Central memory CD8-positive, alpha-beta T cell (primary cell): ENCODE results near the gene SLC51A.
"Not testable (repeated sequence)": the region's sequence is repeated elsewhere in the genome, so short reads cannot be mapped to it uniquely, and the experiment has no call there.

Source experiments
- ATAC-seq: fragments of 150-1000 bp; cut with Tn5 transposase; replicated peaks from 2 replicates; pipeline ENCODE4 v1.10.0; 2022; ENCODE audit warnings: mild to moderate bottlenecking, moderate FRiP score, moderate number of reproducible peaks; ENCODE audit not compliant: poor library complexity, severe bottlenecking; ENCODE audit errors: extremely low read depth
- DNase-seq, 2 donors: peaks; one replicate each; pipeline ENCODE4 v3.0.0; 2021; ENCODE audit warnings: low spot score in 2 of 2
- H3K27ac Mint-ChIP-seq: one replicate; pipeline ENCODE4 v1.8.0; 2022; ENCODE audit warnings: low read depth, mild to moderate bottlenecking, moderate library complexity, mixed read lengths
- H3K27me3 Mint-ChIP-seq: one replicate; pipeline ENCODE4 v1.8.0; 2022; ENCODE audit warnings: mixed read lengths
- H3K36me3 Mint-ChIP-seq: one replicate; pipeline ENCODE4 v1.8.0; 2022; ENCODE audit warnings: mild to moderate bottlenecking, moderate library complexity, mixed read lengths; ENCODE audit not compliant: insufficient read depth
- H3K4me1 Mint-ChIP-seq: one replicate; pipeline ENCODE4 v1.8.0; 2022; ENCODE audit warnings: mixed read lengths
- H3K4me3 Mint-ChIP-seq: one replicate; pipeline ENCODE4 v1.8.0; 2022; ENCODE audit warnings: mild to moderate bottlenecking, moderate library complexity, mixed read lengths
- H3K9me3 Mint-ChIP-seq: one replicate; pipeline ENCODE4 v1.8.0; 2022; ENCODE audit warnings: mixed read lengths

SLC51A gene

GRCh38 chr3:196197524-196197923 is 18.8 kb upstream of the SLC51A start:
- H3K27me3 Mint-ChIP-seq = no peaks in the 10 kb centered on the region
- H3K9me3 Mint-ChIP-seq = no peaks in the 10 kb centered on the region
- H3K4me3 Mint-ChIP-seq = no peak overlapping the region
- H3K4me1 Mint-ChIP-seq = peaks cover 14% of the 10 kb centered on the region
- no peak overlapping the region for H3K27ac Mint-ChIP-seq
- peaks cover 3% of the 10 kb centered on the region for H3K36me3 Mint-ChIP-seq
- ATAC-seq (no peak), DNase-seq (no peak)

GRCh38 chr3:196198081-196198675 is 18.2 kb upstream of the SLC51A start:
- H3K27me3 Mint-ChIP-seq = no peaks in the 10 kb centered on the region
- DNase-seq (no peak), ATAC-seq (no peak)
- no peaks in the 10 kb centered on the region for H3K9me3 Mint-ChIP-seq
- no peak overlapping the region for H3K4me3 Mint-ChIP-seq
- H3K36me3 Mint-ChIP-seq = peaks cover 1% of the 10 kb centered on the region
- H3K4me1 Mint-ChIP-seq = peaks cover 8% of the 10 kb centered on the region
- no peak overlapping the region for H3K27ac Mint-ChIP-seq

- ATAC-seq = no peak
- no peak overlapping the region for H3K27ac Mint-ChIP-seq
- H3K36me3 Mint-ChIP-seq = peaks cover 1% of the 10 kb centered on the region
- peaks cover 5% of the 10 kb centered on the region for H3K4me1 Mint-ChIP-seq
- no peak overlapping the region for H3K4me3 Mint-ChIP-seq
- no peaks in the 10 kb centered on the region for H3K27me3 Mint-ChIP-seq
- no peak for DNase-seq
- no peaks in the 10 kb centered on the region for H3K9me3 Mint-ChIP-seq
Measured at GRCh38 chr3:196198771-196199753, 17.3 kb upstream of the SLC51A start.

GRCh38 chr3:196202516-196202970 is 13.8 kb upstream of the SLC51A start:
- Mint-ChIP-seq H3K4me1 (peaks cover 6% of the 10 kb centered on the region), H3K9me3 (no peaks in the 10 kb centered on the region), H3K36me3 (peaks cover 3% of the 10 kb centered on the region), H3K4me3 (no peak overlapping the region), H3K27ac (peak overlapping the region; percentile 66), H3K27me3 (no peaks in the 10 kb centered on the region)
- ATAC-seq (no peak), DNase-seq (no peak)

- DNase-seq (no peak), ATAC-seq (no peak)
- Mint-ChIP-seq H3K9me3 (no peaks in the 10 kb centered on the region), H3K27ac (no peak overlapping the region), H3K36me3 (peaks cover 5% of the 10 kb centered on the region), H3K27me3 (no peaks in the 10 kb centered on the region), H3K4me1 (peaks cover 18% of the 10 kb centered on the region), H3K4me3 (no peak overlapping the region)
Measured at GRCh38 chr3:196203846-196204245, 12.5 kb upstream of the SLC51A start.

- not testable (repeated sequence) for H3K27ac Mint-ChIP-seq, H3K4me3 Mint-ChIP-seq, H3K27me3 Mint-ChIP-seq, DNase-seq, ATAC-seq, H3K9me3 Mint-ChIP-seq, H3K36me3 Mint-ChIP-seq
- H3K4me1 Mint-ChIP-seq = peaks cover 18% of the 10 kb centered on the region
Measured at GRCh38 chr3:196205442-196206205, 10.7 kb upstream of the SLC51A start.

- peaks cover 18% of the 10 kb centered on the region for H3K4me1 Mint-ChIP-seq
- H3K27me3 Mint-ChIP-seq = no peaks in the 10 kb centered on the region
- DNase-seq = no peak
- no peaks in the 10 kb centered on the region for H3K9me3 Mint-ChIP-seq
- peak; percentile 10 for ATAC-seq
- peaks cover 8% of the 10 kb centered on the region for H3K36me3 Mint-ChIP-seq
- H3K4me3 Mint-ChIP-seq = peak overlapping the region; percentile 82
- peak overlapping the region; percentile 57 for H3K27ac Mint-ChIP-seq
Measured at GRCh38 chr3:196207159-196207832, 9.0 kb upstream of the SLC51A start.

- Mint-ChIP-seq H3K36me3 (peaks cover 8% of the 10 kb centered on the region), H3K27me3 (no peaks in the 10 kb centered on the region), H3K27ac (no peak overlapping the region), H3K9me3 (no peaks in the 10 kb centered on the region), H3K4me3 (peak overlapping the region; percentile 82), H3K4me1 (peaks cover 18% of the 10 kb centered on the region)
- ATAC-seq (peak; percentile 45), DNase-seq (no peak)
Measured at GRCh38 chr3:196207833-196208607, 8.3 kb upstream of the SLC51A start.

GRCh38 chr3:196208942-196209695 is 7.2 kb upstream of the SLC51A start:
- Mint-ChIP-seq H3K27ac (no peak overlapping the region), H3K9me3 (no peaks in the 10 kb centered on the region), H3K4me3 (peak overlapping the region; percentile 82), H3K27me3 (no peaks in the 10 kb centered on the region), H3K4me1 (peaks cover 18% of the 10 kb centered on the region), H3K36me3 (peaks cover 8% of the 10 kb centered on the region)
- ATAC-seq (no peak), DNase-seq (no peak)

GRCh38 chr3:196209944-196210672 is 6.2 kb upstream of the SLC51A start:
- H3K9me3 Mint-ChIP-seq, DNase-seq, ATAC-seq, H3K27me3 Mint-ChIP-seq, H3K4me3 Mint-ChIP-seq, H3K36me3 Mint-ChIP-seq: not testable (repeated sequence)
- H3K27ac Mint-ChIP-seq = peak overlapping the region; percentile 60
- peaks cover 18% of the 10 kb centered on the region for H3K4me1 Mint-ChIP-seq
